Islet precursor cell (in vitro differentiated cells): Measurements from ENCODE around the gene PUS7.
A peak's percentile ranks its signal among the peaks of the same experiment; 100 is the strongest.
"Not testable (repeated sequence)": the region's sequence is repeated elsewhere in the genome, so short reads cannot be mapped to it uniquely, and the experiment has no call there.

Experiments
- DNase-seq: peaks from one replicate; pipeline ENCODE4 v3.0.0-alpha.2; 2018

PUS7 gene

DNA sequence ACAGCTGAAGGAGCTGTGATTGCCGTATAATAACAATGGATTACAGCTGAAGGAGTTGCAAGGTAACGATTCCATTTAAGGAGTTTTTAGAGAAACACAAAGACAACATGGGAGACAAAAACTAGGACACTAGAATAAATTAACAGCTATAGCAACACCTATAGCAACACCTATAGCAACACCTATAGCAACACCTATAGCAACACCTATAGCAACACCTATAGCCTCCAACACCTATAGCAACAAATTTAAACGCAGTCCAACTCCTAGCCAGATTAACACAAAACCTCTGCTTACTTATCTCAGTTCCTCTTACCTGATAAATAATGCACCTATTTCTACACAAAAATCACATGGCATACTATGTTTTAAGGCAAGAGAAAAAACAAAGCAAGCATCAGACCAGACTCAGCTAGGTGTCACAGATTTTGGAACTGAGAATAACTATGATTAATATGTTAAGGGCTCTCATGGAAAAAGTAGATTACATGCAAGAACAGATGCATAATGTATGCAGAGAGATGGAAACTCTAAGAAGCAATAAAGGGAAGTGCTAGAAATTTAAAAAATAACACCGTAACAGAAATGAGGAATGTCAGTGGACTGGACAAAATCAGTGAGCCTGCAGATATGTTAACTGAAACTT is 77.6 kb downstream of the PUS7 start:
- no peak for DNase-seq

DNA sequence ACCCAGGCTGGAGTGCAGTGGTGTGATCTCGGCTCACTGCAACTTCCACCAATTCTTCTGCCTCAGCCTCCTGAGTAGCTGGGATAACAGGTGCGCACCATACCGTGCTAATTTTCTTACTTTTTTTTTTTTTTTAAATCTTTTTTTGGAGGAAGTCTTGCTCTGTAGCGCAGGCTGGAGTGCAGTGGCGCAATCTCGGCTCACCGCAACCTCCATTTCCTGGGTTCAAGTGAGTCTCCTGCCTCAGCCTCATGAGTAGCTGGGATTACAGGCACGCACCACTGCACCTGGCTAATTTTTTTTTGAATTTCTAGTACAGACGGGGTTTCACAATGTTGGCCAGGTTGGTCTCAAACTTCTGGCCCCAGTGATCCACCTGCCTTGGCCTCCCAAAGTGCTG is 79.9 kb downstream of the PUS7 start:
- DNase-seq, result not testable (repeated sequence)

DNA sequence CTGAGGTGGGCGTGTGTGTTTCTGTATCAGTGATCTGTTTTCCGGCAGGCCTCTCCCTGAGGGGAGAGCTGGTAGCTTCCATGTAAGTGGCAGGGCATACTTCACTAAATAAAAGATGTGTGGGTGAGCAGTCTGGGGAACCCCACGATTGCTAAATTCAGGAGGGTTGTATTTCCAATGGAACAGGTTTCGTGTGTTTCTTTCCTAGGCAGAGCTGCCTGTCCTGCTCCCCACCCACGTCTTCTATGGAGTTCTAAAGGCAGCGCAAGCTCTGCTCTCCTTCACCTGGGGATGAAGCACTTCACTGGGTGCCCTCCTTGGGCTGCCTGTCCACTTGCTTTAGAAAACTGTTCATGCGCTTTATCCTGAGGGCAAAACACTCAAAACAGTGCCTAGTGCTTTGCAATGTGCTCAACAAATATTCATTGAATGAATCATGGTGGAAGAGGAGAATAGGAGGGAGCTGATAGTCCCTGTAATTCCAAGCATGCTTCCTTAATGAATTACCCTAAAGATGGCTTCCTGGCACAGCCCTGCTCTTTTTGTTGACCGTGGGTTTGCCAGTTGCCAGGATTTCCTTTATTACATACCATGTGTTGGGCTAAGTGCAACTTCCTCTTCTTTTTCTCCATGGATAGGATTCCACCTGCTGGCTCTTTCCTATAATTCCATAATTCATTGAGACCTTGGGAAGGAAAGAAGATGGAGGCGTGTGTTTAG is 82.7 kb downstream of the PUS7 start:
- peak; percentile 78 for DNase-seq

DNA sequence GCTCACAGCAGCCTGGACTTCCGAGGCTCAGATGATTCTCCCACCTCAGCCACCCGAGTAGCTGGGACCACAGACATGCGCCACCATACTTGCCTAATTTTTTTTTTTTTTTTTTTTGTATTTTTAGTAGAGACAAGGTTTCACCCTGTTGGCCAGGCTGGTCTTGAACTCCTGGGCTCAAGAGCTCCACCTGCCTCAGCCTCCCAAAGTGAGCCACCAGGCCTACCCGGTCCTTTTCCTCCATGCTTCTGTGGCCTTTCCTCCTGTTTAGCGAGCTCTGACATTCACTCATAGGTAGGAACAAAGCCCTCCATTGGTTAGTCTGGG is 83.3 kb downstream of the PUS7 start:
- no peak for DNase-seq

DNA sequence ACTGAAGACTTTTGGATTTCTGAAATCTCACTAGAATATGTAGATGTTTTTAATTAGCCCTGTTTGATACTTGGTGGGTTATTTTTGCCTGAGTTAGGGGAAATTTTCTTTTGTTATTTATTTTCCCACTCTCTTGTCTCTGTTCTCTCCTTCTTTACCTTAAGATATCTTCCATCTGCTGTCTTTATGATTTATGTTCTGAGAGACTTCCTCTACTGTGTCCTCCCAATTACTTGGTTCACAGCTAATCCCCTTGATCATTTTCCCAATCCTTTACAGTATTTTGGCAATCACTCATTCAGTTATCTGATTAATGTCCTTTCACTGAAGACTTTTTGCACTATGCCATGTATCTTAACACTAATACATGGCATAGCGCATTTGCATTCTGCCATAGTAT is 83.8 kb downstream of the PUS7 start:
- DNase-seq, result no peak

DNA sequence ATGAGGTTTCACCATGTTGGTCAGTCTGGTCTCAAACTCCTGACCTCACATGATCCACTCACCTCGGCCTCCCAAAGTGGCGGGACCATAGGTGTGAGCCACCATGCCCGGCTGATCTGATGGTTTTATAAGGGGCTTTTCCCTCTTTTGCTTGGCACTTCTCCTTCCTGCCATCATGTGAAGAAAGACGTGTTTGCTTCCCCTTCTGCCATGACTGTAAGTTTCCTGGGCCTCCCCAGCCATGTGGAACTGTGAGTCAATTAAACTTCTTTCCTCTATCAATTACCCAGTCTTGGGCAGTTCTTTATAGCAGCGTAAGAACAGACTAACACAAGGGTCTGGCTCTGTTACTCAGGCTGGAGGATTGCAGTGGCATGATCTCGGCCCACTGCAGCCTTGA is 84.7 kb downstream of the PUS7 start:
- DNase-seq, result not testable (repeated sequence)

DNA sequence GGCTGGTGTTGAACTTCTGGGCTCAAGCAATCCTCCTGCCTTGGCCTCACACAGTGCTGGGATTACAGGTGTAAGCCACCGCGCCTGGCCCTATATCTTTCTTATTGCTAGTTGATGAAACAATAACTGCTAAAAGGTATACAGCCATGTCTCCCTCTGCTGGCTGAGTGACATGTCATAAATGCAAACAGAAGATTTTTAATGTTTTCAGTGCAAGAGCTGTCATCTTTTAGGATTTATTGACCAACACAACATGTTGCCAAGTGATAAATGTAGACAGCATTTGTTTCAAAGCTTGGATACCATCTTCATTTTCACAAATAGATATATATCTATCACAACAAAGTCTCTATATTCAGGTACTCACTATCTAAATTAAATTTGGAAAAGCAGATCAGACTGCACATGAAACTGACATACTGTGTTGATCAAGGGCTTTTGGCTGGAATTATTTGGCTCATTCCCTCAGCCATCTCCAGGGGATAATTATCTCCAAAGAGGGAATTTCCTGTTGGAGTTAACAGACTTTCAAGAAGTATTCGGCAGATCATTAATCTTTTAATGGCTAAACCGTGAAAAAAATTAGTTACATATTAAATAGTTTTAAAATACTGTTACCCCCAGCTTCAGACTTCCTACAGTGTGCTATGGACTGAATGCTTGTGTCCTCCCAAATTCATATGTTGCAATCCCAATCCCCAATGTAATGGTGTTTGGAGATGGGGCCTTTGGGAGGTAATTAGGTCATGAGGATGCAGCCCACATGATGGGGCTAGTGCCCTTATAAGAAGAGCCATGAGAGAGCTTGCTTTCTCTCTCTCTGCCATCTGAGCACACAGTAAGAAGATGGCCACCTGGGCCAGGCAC is 92.1 kb downstream of the PUS7 start:
- no peak for DNase-seq

DNA sequence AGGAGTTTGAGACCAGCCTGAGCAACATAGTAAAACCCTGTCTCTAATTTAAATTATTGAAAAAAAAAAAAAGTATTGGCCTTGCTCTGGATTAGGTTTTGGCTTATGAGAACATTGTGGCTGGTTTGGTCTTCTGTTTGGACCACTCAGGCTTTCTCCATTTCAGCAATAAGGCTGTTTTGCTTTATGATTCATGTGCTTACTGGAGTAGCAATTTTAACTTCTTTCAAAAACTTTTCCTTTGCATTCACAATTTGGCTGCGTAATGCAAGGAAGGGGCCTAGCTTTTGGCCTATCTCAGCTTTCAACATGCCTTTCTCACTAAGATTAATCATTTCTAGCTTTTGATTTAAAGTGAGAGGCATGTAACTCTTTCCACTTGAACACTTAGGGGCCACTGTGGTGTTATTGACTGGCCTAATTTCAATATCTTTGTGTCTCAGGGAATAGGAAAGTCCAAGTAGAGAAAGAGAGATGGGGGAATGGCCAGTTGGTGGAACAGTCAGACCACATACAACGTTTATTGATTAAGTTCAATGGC is 95.4 kb downstream of the PUS7 start:
- DNase-seq, result no peak

DNA sequence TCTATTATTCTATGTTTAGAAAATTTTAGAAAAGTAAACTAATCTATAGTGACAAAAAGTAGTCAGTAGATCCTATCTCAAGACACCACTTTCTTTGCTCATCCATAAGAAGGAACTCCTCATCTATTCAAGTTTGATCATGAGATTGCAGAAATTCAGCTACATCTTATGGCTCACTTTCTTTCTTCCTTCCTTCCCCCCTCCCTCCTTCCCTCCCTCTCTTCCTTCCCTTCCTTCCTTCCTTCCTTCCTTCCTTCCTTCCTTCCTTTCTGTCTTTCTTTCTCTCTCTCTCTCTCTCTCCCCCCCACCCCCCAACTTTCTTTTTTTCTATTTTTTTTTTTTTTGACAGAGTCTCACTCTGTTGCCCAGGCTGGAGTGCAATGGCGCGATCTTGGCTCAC is 98.1 kb downstream of the PUS7 start:
- no peak for DNase-seq

DNA sequence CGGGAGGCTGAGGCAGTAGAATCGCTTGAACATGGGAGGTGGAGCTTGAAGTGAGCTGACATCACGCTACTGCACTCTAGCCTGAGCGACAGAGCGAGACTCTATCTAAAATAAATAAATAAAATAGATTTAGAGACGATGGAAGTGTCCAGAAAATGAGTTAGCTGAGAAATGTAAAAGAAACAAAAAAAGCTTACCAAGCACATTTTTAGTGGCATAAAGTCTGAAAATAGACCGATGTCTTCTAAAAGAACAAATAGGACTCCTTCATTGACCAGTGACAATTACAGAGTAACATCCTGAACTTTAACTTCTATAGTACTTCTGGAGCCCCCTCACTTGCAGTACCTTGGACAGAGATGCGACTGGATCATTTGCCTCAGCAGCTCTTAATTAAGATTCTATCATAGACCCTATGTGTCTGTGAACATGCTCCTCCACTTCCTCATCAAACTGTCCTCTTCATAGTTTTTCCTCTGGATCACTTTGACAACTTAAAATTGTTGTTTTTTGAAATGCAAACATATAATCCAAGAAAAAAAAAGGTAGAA is 108.1 kb downstream of the PUS7 start:
- DNase-seq, result no peak

DNA sequence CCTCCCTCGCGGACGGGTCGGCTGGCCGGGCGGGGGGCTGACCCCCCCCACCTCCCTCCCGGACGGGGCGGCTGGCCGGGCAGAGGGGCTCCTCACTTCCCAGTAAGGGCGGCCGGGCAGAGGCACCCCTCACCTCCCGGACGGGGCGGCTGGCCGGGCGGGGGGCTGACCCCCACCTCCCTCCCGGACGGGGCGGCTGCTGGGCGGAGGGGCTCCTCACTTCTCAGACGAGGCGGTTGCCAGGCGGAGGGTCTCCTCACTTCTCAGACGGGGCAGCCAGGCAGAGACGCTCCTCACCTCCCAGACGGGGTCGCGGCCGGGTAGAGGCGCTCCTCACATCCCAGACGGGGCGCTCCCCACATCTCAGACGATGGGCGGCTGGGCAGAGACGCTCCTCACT is 111.3 kb downstream of the PUS7 start:
- not testable (repeated sequence) for DNase-seq

DNA sequence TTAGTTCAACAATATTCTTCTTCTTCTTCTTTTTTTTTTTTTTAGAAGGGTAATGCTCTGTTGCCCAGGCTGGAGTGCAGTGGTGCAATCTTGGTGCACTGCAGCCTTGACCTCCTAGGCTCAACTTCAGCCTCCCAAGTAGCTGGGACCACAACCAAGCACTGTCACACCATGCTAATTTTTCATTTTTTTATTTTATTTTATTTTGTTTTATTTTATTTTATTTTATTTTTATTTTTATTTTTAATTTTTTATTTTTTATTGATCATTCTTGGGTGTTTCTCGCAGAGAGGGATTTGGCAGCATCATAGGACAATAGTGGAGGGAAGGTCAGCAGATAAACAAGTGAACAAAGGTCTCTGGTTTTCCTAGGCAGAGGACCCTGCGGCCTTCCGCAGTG is 112.3 kb downstream of the PUS7 start:
- DNase-seq, result not testable (repeated sequence)

DNA sequence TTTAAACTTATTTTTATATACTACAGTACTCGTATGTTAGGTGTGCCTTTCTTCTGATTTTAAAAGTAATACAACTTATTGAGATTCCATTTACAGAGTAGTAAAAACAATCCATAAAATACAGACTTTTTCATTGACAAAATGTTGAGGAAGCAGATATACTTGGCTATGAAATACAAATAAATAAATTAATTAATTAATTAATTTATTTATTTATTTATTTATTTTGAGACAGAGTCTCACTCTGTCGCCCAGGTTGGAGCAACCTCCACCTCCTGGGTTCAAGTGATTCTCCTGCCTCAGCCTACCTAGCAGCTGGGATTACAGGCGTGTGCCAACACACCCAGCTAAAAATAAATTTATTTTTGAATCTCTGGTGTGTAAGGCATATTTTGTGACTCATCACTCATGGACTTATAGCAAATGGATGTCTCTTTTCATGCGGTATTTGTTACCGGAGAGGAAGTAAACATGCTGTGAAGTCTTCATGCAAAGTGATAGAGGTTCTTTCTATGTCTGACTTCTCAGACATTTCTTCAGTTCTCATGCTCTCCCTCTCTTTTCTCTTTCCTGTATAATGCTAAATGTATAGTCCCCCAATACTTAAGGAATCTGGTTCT is 113.2 kb downstream of the PUS7 start:
- no peak for DNase-seq
